ENCODE data around the gene NFKB2. TPM values are rescaled to one million over a fixed set of nuclear protein-coding genes. Genes with fewer than 3 reads are reported as not detected.

Gene NFKB2
- total RNA-seq, 1 donor from 2014 or later, result 89.2 TPM

DNA sequence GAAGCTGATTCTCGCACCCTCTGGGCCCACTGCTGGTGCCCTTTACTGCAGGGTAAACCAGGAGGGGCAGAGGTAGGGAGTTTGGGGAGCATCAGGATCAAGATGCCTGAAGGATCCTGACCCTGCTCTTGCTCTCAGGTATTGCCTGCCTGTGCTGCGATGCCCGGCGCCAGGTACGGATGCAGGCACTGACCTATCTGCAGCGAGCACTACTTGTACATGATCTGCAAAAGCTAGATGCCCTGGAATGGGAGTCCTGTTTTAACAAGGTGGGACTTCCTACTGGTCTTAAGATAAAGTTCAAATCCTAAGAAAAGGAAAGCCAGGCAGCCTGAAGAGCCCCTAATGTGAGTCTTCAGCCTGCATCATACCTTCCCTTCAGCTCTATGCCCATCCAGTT lies 16.1 kb upstream of the NFKB2 start:
- TF ChIP-seq, protein P1, sequence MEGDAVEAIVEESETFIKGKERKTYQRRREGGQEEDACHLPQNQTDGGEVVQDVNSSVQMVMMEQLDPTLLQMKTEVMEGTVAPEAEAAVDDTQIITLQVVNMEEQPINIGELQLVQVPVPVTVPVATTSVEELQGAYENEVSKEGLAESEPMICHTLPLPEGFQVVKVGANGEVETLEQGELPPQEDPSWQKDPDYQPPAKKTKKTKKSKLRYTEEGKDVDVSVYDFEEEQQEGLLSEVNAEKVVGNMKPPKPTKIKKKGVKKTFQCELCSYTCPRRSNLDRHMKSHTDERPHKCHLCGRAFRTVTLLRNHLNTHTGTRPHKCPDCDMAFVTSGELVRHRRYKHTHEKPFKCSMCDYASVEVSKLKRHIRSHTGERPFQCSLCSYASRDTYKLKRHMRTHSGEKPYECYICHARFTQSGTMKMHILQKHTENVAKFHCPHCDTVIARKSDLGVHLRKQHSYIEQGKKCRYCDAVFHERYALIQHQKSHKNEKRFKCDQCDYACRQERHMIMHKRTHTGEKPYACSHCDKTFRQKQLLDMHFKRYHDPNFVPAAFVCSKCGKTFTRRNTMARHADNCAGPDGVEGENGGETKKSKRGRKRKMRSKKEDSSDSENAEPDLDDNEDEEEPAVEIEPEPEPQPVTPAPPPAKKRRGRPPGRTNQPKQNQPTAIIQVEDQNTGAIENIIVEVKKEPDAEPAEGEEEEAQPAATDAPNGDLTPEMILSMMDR (IDR thresholded peaks at IDR 0.05), result no peak
- H3K27me3 ChIP-seq, result no peaks in the 10 kb centered on the region
- H3K4me3 ChIP-seq, result no peak overlapping the region
- H3K4me1 ChIP-seq, result no peaks in the 10 kb centered on the region
- no peak for DNase-seq (ENCODE audit: low spot score in 2 of 2)
- no peak overlapping the region for H3K27ac ChIP-seq
- peaks cover 76 to 82% of the 10 kb centered on the region in 2 donors for H3K36me3 ChIP-seq
- intact Hi-C loops (cut with DNase I), result no loop called here
- no peaks in the 10 kb centered on the region for H3K9me3 ChIP-seq

DNA sequence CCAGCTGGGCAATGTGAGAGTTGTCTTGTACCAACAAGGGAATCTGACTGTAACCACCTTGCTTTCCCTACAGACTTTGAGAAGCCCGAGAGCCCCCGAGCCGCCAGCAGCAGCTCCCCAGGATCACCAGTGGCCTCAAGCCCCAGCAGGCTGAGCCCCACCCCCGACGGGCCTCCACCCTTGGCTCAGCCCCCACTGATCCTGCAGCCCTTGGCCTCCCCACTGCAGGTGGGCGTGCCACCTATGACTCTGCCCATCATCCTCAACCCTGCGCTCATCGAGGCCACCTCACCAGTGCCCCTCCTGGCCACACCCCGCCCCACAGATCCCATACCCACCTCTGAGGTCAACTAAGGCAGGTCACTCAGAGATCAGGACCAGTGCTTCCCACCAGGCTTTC lies 13.5 kb upstream of the NFKB2 start:
- no peaks in the 10 kb centered on the region for H3K9me3 ChIP-seq
- H3K36me3 ChIP-seq, result peaks cover 52 to 59% of the 10 kb centered on the region in 2 donors
- no peak overlapping the region for H3K4me3 ChIP-seq
- H3K27me3 ChIP-seq, result no peaks in the 10 kb centered on the region
- no peaks in the 10 kb centered on the region for H3K4me1 ChIP-seq
- no peak overlapping the region for H3K27ac ChIP-seq
- TF ChIP-seq, protein P1 (IDR thresholded peaks at IDR 0.05), result no peak
- no peak for DNase-seq (ENCODE audit: low spot score in 2 of 2)
- intact Hi-C loops (cut with DNase I), result no loop called here

DNA sequence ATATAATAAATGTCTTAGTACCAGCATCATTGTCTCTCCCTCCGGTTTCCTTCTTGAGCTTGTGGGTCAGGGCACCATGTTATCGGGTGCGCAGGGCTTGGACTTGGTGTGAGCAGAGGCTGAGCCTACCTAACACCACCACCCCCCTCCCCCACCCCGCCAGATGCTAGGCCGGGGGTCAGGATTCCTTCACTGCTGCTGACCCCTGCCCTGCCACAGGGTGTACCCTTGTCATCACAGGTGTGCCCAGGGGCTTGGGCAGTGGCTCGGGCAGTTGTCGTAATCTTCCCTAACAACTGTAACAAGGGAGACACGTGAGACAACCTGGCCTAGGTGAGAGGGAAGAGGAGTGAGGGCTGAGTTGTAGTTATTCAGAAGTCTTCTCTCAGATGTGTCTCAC lies 12.6 kb upstream of the NFKB2 start:
- TF ChIP-seq, protein P1 (IDR thresholded peaks at IDR 0.05), result no peak
- Histone ChIP-seq H3K27me3 (no peaks in the 10 kb centered on the region), H3K36me3 (peaks cover 44 to 50% of the 10 kb centered on the region in 2 donors), H3K9me3 (no peaks in the 10 kb centered on the region), H3K4me3 (no peak overlapping the region), H3K27ac (no peak overlapping the region), H3K4me1 (no peaks in the 10 kb centered on the region)
- no peak for DNase-seq (ENCODE audit: low spot score in 2 of 2)
- intact Hi-C loops (cut with DNase I), result no loop called here

DNA sequence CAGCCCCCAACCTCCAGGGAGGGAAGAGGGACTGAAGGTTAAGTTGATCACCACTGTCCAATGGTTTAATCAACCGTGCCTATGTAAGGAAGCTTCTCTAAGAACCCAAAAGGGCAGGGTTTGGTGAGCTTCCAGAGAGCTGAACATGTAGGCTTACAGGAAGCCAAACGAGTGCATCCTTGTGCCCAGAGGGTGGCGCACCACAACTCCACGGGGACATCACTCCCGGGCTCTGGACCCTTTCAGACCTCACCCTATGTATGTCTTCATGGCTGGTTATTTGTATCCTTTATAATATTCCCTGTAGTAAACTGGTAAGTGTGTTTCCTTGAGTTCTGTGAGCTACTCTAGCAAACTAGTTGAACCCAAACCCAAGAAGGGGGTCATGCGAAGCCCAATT lies 11.5 kb upstream of the NFKB2 start:
- H3K27me3 ChIP-seq, result no peaks in the 10 kb centered on the region
- intact Hi-C loops (cut with DNase I), result no loop called here

DNA sequence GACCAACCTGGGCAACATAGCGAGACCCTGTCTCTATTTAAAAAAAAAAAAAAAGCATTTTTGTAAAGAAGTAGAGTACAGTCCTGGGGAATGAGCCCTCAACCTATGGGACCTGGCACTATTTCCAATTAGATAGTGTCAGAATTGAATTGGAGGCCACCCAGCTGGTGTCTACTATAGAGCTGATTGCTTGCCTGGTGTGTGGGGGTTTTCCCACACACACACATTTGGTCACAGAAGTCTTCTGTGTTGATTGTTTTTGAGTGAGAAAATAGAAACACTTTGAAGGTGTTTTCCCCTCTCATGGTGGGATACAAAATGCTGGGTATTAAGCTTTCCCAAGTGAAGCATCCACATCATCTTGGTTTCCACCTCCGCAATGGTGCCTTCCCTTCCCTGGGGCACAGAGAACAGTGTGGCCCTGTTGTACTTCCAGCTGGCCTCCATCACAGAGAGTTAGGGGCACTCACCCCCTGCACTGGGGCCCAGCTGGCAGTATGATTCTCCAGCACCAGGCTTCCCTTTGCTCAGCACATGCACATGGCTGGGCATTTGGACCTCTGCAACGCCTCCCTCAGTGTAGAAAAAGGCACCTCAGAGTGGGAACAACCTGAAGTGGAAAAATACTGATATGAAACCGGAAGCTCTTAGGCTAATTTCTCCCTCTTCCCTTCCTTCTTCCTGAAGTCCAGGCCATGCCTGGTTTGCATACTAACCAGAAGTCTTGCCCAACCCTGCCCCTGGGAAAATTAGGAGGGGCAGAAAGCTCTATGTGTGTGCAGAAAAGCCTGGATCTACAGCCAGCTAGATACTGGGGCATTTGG lies 10.7 kb upstream of the NFKB2 start:
- TF ChIP-seq, protein P1 (IDR thresholded peaks at IDR 0.05), result no peak
- intact Hi-C loops (cut with DNase I), result no loop called here
- Histone ChIP-seq H3K27ac (no peak overlapping the region), H3K4me3 (no peak overlapping the region), H3K36me3 (peaks cover 27 to 31% of the 10 kb centered on the region in 2 donors), H3K4me1 (no peaks in the 10 kb centered on the region), H3K27me3 (no peaks in the 10 kb centered on the region), H3K9me3 (no peaks in the 10 kb centered on the region)
- no peak for DNase-seq (ENCODE audit: low spot score in 2 of 2)

More for the DNA sequence above, 11.5 kb upstream of the NFKB2 start:
- TF ChIP-seq, protein P1 (IDR thresholded peaks at IDR 0.05), result no peak
- H3K36me3 ChIP-seq, result peaks cover 35 to 39% of the 10 kb centered on the region in 2 donors
- no peak for DNase-seq (ENCODE audit: low spot score in 2 of 2)
- no peak overlapping the region for H3K27ac ChIP-seq
- no peaks in the 10 kb centered on the region for H3K9me3 ChIP-seq
- H3K4me3 ChIP-seq, result no peak overlapping the region
- H3K4me1 ChIP-seq, result no peaks in the 10 kb centered on the region
